Stimulated activated CD8-positive, alpha-beta memory T cell treated with anti-CD3 and anti-CD28 coated beads, Interleukin-15, amount 100 ng/mL, for 48 hours (primary cell): ENCODE results near the gene COPE.
"Not testable (repeated sequence)": the region's sequence is repeated elsewhere in the genome, so short reads cannot be mapped to it uniquely, and the experiment has no call there.

Source experiments
- DNase-seq, 2 donors: peaks; one replicate each; pipeline ENCODE4 v3.0.0-alpha.2; 2020; ENCODE audit warnings: low read depth in 2 of 2

COPE gene

GRCh38 chr19:18919086-18919899, at the start of gene COPE, which contains the start of gene DDX49:
Gene COPE, minus strand, starts transcription at chr19:18919387. Its CDS starts 39 bp downstream, at chr19:18919348.
Gene DDX49, plus strand, starts transcription at chr19:18919715. Its CDS starts 27 bp downstream, at chr19:18919742.
- DNase-seq = peak; percentile 92 to 96

GRCh38 chr19:18967358-18968146, 48.4 kb upstream of the COPE start:
- DNase-seq = no peak

GRCh38 chr19:18966307-18966706, 47.1 kb upstream of the COPE start:
- no peak for DNase-seq

GRCh38 chr19:18964121-18964520, 44.9 kb upstream of the COPE start:
- DNase-seq = no peak

- no peak for DNase-seq
Measured at GRCh38 chr19:18961767-18962620, 42.8 kb upstream of the COPE start.

- no peak for DNase-seq
Measured at GRCh38 chr19:18960370-18960769, 41.2 kb upstream of the COPE start.

GRCh38 chr19:18955042-18955441, 35.9 kb upstream of the COPE start:
- DNase-seq = no peak

- no peak for DNase-seq
Measured at GRCh38 chr19:18954094-18954493, 34.9 kb upstream of the COPE start.

GRCh38 chr19:18952364-18953003, 33.3 kb upstream of the COPE start:
- DNase-seq = not testable (repeated sequence)

- no peak for DNase-seq
Measured at GRCh38 chr19:18951721-18952281, 32.6 kb upstream of the COPE start.

GRCh38 chr19:18949858-18950257, 30.7 kb upstream of the COPE start:
- DNase-seq = no peak

GRCh38 chr19:18948976-18949356, 29.8 kb upstream of the COPE start:
- no peak for DNase-seq

GRCh38 chr19:18948075-18948975, 29.1 kb upstream of the COPE start:
- DNase-seq = no peak

- DNase-seq = no peak
Measured at GRCh38 chr19:18946918-18947317, 27.7 kb upstream of the COPE start.

GRCh38 chr19:18946335-18946734, 27.1 kb upstream of the COPE start:
- no peak for DNase-seq

- no peak for DNase-seq
Measured at GRCh38 chr19:18945297-18945696, 26.1 kb upstream of the COPE start.

GRCh38 chr19:18943465-18943864, 24.3 kb upstream of the COPE start:
- no peak for DNase-seq

- no peak for DNase-seq
Measured at GRCh38 chr19:18942692-18943091, 23.5 kb upstream of the COPE start.

- DNase-seq = no peak
Measured at GRCh38 chr19:18941628-18942354, 22.6 kb upstream of the COPE start.
